K562 (cell line): ENCODE measurements around the gene GDF11. TPM values are rescaled to one million over a fixed set of nuclear protein-coding genes. Genes with fewer than 3 reads are reported as not detected.

ENCODE experiments used
- BCOR ChIP-seq: fragments of 450-650 bp; IDR thresholded peaks from 2 replicates; pipeline ENCODE4 v1.6.1; 2016
- BRF2 ChIP-seq: IDR thresholded peaks from 3 replicates; pipeline ENCODE4 v1.6.1; 2011; ENCODE audit warnings: borderline replicate concordance, mild to moderate bottlenecking; ENCODE audit not compliant: insufficient read length, insufficient read depth
- CTBP1 ChIP-seq: fragments of 450-650 bp; IDR thresholded peaks from 2 replicates; pipeline ENCODE4 v1.6.1; 2016; ENCODE audit warnings: borderline replicate concordance
- ELF1 ChIP-seq: fragments of 200-800 bp; sonication (Bioruptor generic); IDR thresholded peaks from 2 replicates; pipeline ENCODE4 v1.6.1; 2016; ENCODE audit warnings: missing genetic modification characterization, missing compliant biosample characterization
- ELF4 ChIP-seq: fragments of 450-650 bp; formaldehyde crosslinking; IDR thresholded peaks from 2 replicates; pipeline ENCODE4 v1.4.0; 2022; ENCODE audit warnings: missing genetic modification characterization
- ETS2 ChIP-seq: IDR thresholded peaks from 2 replicates; pipeline ENCODE4 v1.6.1; 2016; ENCODE audit warnings: borderline replicate concordance, missing genetic modification characterization, mild to moderate bottlenecking, moderate library complexity, missing compliant biosample characterization; ENCODE audit not compliant: poor library complexity, severe bottlenecking
- ETV5 ChIP-seq: sonication (generic); formaldehyde crosslinking; IDR thresholded peaks from 2 replicates; pipeline ENCODE4 v1.4.0; 2020; ENCODE audit warnings: low read depth, mild to moderate bottlenecking, missing genetic modification reagents
- GABPA ChIP-seq: fragments of 200-800 bp; sonication (Bioruptor generic); conservative IDR thresholded peaks from 2 replicates; pipeline ENCODE4 v1.6.1; 2016; ENCODE audit warnings: low read depth, missing genetic modification characterization, missing compliant biosample characterization
- GATA2 ChIP-seq: sonication (generic); formaldehyde crosslinking; IDR thresholded peaks from 2 replicates; pipeline ENCODE4 v1.4.0; 2020; ENCODE audit warnings: mild to moderate bottlenecking, missing genetic modification reagents
- GATAD2B ChIP-seq: fragments of 450-650 bp; IDR thresholded peaks from 2 replicates; pipeline ENCODE4 v1.6.1; 2017; ENCODE audit warnings: mild to moderate bottlenecking, borderline replicate concordance
- HDAC3 ChIP-seq: fragments of 450-650 bp; IDR thresholded peaks from 2 replicates; pipeline ENCODE4 v1.6.1; 2018; ENCODE audit warnings: borderline replicate concordance, mild to moderate bottlenecking, moderate library complexity; ENCODE audit not compliant: partially characterized antibody
- KDM1A ChIP-seq, 2 experiments: fragments of 450-650 bp; IDR thresholded peaks; 2 replicates each; pipeline ENCODE4 v1.6.1; 2016; ENCODE audit warnings: mild to moderate bottlenecking in 2 of 2
- MAZ ChIP-seq, 2 experiments: fragments of 450-650 bp in 1 of 2; sonication (generic) in 1 of 2; formaldehyde crosslinking; IDR thresholded peaks in 1 of 2; conservative IDR thresholded peaks in 1 of 2; 2 replicates each; pipeline versions ENCODE4 v1.4.0 to v1.5.0; 2020; ENCODE audit warnings: mild to moderate bottlenecking in 1 of 2, missing genetic modification reagents in 1 of 2
- MCM3 ChIP-seq: fragments of 450-650 bp; IDR thresholded peaks from 2 replicates; pipeline ENCODE4 v1.6.1; 2016
- MLLT1 ChIP-seq, 2 experiments: fragments of 450-650 bp; IDR thresholded peaks; 2 replicates each; pipeline ENCODE4 v1.6.1; 2016
- MTF1 ChIP-seq: fragments of 250-450 bp; sonication (Bioruptor Pico); IDR thresholded peaks from 2 replicates; pipeline ENCODE4 v1.9.0; 2021; ENCODE audit warnings: moderate library complexity, mild to moderate bottlenecking, inconsistent platforms, borderline replicate concordance
- NCOR1 ChIP-seq: fragments of 450-650 bp; IDR thresholded peaks from 2 replicates; pipeline ENCODE4 v1.6.1; 2016; ENCODE audit warnings: mild to moderate bottlenecking, moderate library complexity
- NFATC3 ChIP-seq: fragments of 450-650 bp; IDR thresholded peaks from 2 replicates; pipeline ENCODE4 v1.6.1; 2017; ENCODE audit warnings: mild to moderate bottlenecking
- NFXL1 ChIP-seq: fragments of 450-650 bp; formaldehyde crosslinking; IDR thresholded peaks from 2 replicates; pipeline ENCODE4 v1.4.0; 2021; ENCODE audit warnings: mild to moderate bottlenecking
- PHF21A ChIP-seq: fragments of 450-650 bp; IDR thresholded peaks from 2 replicates; pipeline ENCODE4 v1.6.1; 2017; ENCODE audit warnings: low read depth, borderline replicate concordance
- SMAD1 ChIP-seq: fragments of 150-350 bp; IDR thresholded peaks from 2 replicates; pipeline ENCODE4 v1.6.1; 2014; ENCODE audit warnings: low read length, low read depth; ENCODE audit not compliant: partially characterized antibody
- SNAPC5 ChIP-seq: fragments of 250-450 bp; sonication (Bioruptor Pico); IDR thresholded peaks from 2 replicates; pipeline ENCODE4 v1.8.0; 2021; ENCODE audit warnings: moderate library complexity, mild to moderate bottlenecking, inconsistent platforms
- SRSF7 ChIP-seq: fragments of 200-400 bp; formaldehyde crosslinking; optimal IDR thresholded peaks from 2 replicates; pipeline ENCODE3; 2017; ENCODE audit warnings: mild to moderate bottlenecking, low read depth, low read length
- ZFPM2 ChIP-seq: fragments of 250-450 bp; sonication (Bioruptor Pico); IDR thresholded peaks from 2 replicates; pipeline ENCODE4 v1.5.1; 2022; ENCODE audit warnings: mild to moderate bottlenecking
- ZNF217 ChIP-seq: sonication (generic); formaldehyde crosslinking; IDR thresholded peaks from 2 replicates; pipeline ENCODE4 v1.8.0; 2022; ENCODE audit warnings: mild to moderate bottlenecking, missing genetic modification reagents
- ZNF311 ChIP-seq: fragments of 250-450 bp; sonication (Bioruptor Pico); IDR thresholded peaks from 2 replicates; pipeline ENCODE4 v1.4.0; 2020; ENCODE audit warnings: mild to moderate bottlenecking, moderate library complexity
- ZNF436 ChIP-seq: fragments of 250-450, 450-650 bp; sonication (Bioruptor Pico); formaldehyde crosslinking; IDR thresholded peaks from 2 replicates; pipeline ENCODE4 v1.7.0; 2020; ENCODE audit warnings: mild to moderate bottlenecking
- ZNF584 ChIP-seq: fragments of 200-800 bp; sonication (Bioruptor generic); IDR thresholded peaks from 2 replicates; pipeline ENCODE4 v1.6.1; 2016; ENCODE audit warnings: low read depth, mild to moderate bottlenecking, missing genetic modification characterization, missing compliant biosample characterization
- ZNF589 ChIP-seq: fragments of 200-800 bp; sonication (Bioruptor generic); IDR thresholded peaks from 2 replicates; pipeline ENCODE4 v1.6.1; 2016; ENCODE audit warnings: low read depth, missing genetic modification characterization, missing compliant biosample characterization
- ZNF830 ChIP-seq: fragments of 250-450 bp; sonication (Bioruptor Pico); IDR thresholded peaks from 2 replicates; pipeline ENCODE4 v1.5.0; 2021; ENCODE audit warnings: mild to moderate bottlenecking
- polyA plus RNA-seq, 8 experiments: library from polyadenylated mRNA; depleted of rRNA in 4 of 8; stranded (reverse) in 5 of 8; unstranded in 3 of 8; fragments of >200 nt; fragmentation: Nextera tagmentation in 2 of 8; fragmentation: Illumina TruSeq in 1 of 8; extraction: Ambion mirVana in 2 of 8; extraction: Trizol in 1 of 8; gene quantifications; 2 replicates each; pipeline versions ENCODE4 v1.2.1 to v1.2.3, GENCODE V29; 2011 to 2014; ENCODE audit warnings: inconsistent platforms in 1 of 8, missing spikeins in 1 of 8
- total RNA-seq, 7 experiments: library from RNA; depleted of rRNA in 6 of 7; stranded (reverse); fragments of >200 nt in 6 of 7; fragmentation: Illumina TruSeq in 2 of 7; extraction: Trizol in 2 of 7; gene quantifications; 2 replicates each; pipeline versions ENCODE4 v1.2.1 to v1.2.3, GENCODE V29; 2011 to 2021; ENCODE audit warnings: low replicate concordance in 1 of 7

The GDF11 gene
- total and polyA plus RNA-seq, 9 of the 15 experiments (the other 6 are each of a cell fraction or from before 2014, with no cell fraction given) = 1.4 to 15.7 (median 4.8) TPM

GRCh38 chr12:55728186-55728938 is 14.6 kb upstream of the GDF11 start (continued):
- no peak for TF ChIP-seq MLLT1 (IDR thresholded peaks at IDR 0.05)
- no peak for TF ChIP-seq SRSF7
- TF ChIP-seq ZNF589 (CRISPR knock-in tag) = no peak
- TF ChIP-seq ZFPM2 (CRISPR knock-in tag) = no peak
- TF ChIP-seq PHF21A = no peak
- no peak for TF ChIP-seq NFXL1
- no peak for TF ChIP-seq ZNF436 (CRISPR knock-in tag)
- peak; percentile 40 for TF ChIP-seq ELF1 (tag)
- TF ChIP-seq CTBP1 = no peak
- no peak for TF ChIP-seq KDM1A (IDR thresholded peaks at IDR 0.05)
- TF ChIP-seq SNAPC5 (CRISPR knock-in tag) = no peak
- TF ChIP-seq ZNF217 (CRISPR knock-in tag) = no peak
- TF ChIP-seq NCOR1 = no peak
- TF ChIP-seq ZNF584 (CRISPR knock-in tag) = no peak
- no peak for TF ChIP-seq ETS2 (tag)
- TF ChIP-seq ZNF830 = no peak
- TF ChIP-seq NFATC3 = no peak
- TF ChIP-seq HDAC3 = no peak
- TF ChIP-seq ZNF311 (CRISPR knock-in tag) = no peak
- TF ChIP-seq GABPA (tag) = peak; percentile 42
- no peak for TF ChIP-seq BCOR
- TF ChIP-seq MTF1 = no peak
- TF ChIP-seq SMAD1 = peak; percentile 18
- no peak for TF ChIP-seq BRF2
- no peak for TF ChIP-seq ETV5 (CRISPR knock-in tag)
- TF ChIP-seq MAZ (CRISPR knock-in tag; conservative IDR thresholded peaks at IDR 0.05 in 1 of 2, IDR thresholded peaks at IDR 0.05 in 1 of 2) = peak; percentile 33 to 62; a peak in 2 of 4 replicates
- TF ChIP-seq GATA2 (CRISPR knock-in tag) = no peak
- no peak for TF ChIP-seq MCM3
- TF ChIP-seq GATAD2B = no peak
- TF ChIP-seq ELF4 (CRISPR knock-in tag) = no peak
